ENCODE data around the gene SOCS7.

SOCS7 gene

GRCh38 chr17:38420518-38420917, 68.9 kb downstream of the SOCS7 start:
- H3K36me3 Mint-ChIP-seq: no peaks in the 10 kb centered on the region
- H3K9me3 Mint-ChIP-seq: no peaks in the 10 kb centered on the region
- ATAC-seq (no peak), DNase-seq (ENCODE audit: low spot score in 2 of 2) (no peak)
- no peak overlapping the region for H3K27ac Mint-ChIP-seq
- H3K4me3 Mint-ChIP-seq: no peak overlapping the region
- H3K4me1 Mint-ChIP-seq: peaks cover 20% of the 10 kb centered on the region

DNA sequence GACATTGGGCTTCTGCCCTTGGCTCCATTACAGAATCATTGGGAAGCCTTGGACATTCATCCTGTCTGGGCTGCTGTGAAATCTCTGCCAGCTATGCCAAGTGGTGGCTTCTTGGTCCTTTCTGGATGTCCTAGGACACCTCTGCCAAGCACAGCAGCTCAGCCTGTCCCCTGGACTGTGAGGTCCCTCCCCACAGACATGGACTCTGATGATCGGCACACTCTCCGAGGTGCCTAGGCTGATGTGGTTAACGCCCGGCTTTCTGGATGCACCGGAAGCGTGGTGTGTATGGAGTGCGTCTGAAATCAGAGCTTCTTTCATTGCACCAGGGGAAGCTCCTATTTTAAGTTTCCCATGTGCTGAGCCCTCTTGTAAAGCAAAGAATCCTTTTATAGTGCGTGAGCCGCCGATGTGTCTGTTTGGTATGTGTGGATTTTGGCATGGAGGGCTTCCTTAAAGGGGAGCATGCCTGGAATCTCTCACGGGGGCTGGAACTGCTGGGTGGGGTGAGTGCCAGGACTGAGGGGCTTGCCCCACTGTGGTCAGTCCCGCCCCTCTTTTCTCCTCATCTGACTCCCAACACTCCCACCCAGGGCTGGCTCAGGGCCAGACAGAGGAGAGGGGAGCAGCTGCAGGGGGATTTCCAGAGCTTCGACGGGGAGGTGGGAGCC, 69.7 kb downstream of the SOCS7 start:
- Mint-ChIP-seq H3K9me3 (no peaks in the 10 kb centered on the region), H3K4me3 (no peak overlapping the region), H3K36me3 (no peaks in the 10 kb centered on the region), H3K27ac (no peak overlapping the region), H3K4me1 (peaks cover 23% of the 10 kb centered on the region)
- DNase-seq (ENCODE audit: low spot score in 2 of 2): no peak
- ATAC-seq: no peak

DNA sequence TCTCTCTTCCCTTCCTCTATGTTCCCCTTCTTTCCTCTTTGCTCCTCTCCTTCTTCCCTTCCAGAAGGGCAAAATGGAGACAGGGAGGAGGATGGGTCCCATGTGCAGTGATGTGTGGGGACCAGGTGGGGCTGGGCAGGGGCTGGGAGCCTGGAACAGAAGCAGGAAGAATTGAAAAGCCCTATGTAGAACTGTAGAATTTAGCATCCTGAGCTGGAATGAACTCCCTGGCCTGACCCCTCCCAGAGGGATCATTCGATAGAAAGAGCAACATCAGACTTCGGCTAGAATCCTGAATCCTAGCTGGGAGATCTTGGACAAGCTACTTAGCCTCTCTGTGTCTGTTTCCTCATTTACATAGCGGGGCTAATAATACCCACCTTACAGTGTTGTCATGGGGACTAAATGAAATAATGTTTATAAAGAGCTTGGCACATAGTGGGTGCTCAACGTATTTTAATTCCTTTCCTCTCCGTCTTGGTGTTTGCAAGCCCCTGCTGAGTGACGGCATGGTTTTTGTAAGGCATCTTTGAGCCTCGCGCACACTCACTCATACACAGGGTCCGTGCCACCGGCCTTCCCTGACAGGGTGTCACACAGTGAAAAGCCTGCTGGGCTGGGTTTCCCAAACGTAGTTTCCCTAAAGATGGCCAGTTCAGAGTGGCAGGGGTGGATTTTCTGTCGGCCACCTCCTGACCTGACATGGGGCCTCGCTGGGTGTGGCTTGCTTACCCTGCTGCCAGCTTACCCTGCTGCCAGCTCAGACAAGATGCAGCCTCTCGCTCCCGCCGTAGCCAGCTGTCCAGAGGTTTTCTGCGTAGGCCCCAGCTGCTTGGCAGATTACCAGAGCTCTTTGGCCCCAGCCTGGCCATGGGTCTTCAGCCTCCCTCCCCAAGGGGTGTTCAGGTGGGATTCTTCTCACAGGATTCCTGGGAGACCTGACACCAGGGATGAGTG, 70.5 kb downstream of the SOCS7 start:
- DNase-seq (ENCODE audit: low spot score in 2 of 2) (no peak), ATAC-seq (no peak)
- Mint-ChIP-seq H3K4me1 (peaks cover 26% of the 10 kb centered on the region), H3K4me3 (no peak overlapping the region), H3K36me3 (no peaks in the 10 kb centered on the region), H3K9me3 (no peaks in the 10 kb centered on the region), H3K27ac (no peak overlapping the region)

- peak overlapping the region; percentile 53 for H3K27ac Mint-ChIP-seq
- peaks cover 30% of the 10 kb centered on the region for H3K4me1 Mint-ChIP-seq
- no peaks in the 10 kb centered on the region for H3K36me3 Mint-ChIP-seq
- H3K4me3 Mint-ChIP-seq: no peak overlapping the region
- DNase-seq (ENCODE audit: low spot score in 2 of 2): no peak
- ATAC-seq: no peak
- H3K9me3 Mint-ChIP-seq: no peaks in the 10 kb centered on the region
Measured at GRCh38 chr17:38424297-38424972, 72.8 kb downstream of the SOCS7 start.

GRCh38 chr17:38425031-38425430, 73.4 kb downstream of the SOCS7 start:
- Mint-ChIP-seq H3K27ac (peak overlapping the region; percentile 53), H3K4me1 (peaks cover 35% of the 10 kb centered on the region), H3K4me3 (no peak overlapping the region), H3K36me3 (no peaks in the 10 kb centered on the region), H3K9me3 (no peaks in the 10 kb centered on the region)
- DNase-seq (ENCODE audit: low spot score in 2 of 2) (no peak), ATAC-seq (no peak)

DNA sequence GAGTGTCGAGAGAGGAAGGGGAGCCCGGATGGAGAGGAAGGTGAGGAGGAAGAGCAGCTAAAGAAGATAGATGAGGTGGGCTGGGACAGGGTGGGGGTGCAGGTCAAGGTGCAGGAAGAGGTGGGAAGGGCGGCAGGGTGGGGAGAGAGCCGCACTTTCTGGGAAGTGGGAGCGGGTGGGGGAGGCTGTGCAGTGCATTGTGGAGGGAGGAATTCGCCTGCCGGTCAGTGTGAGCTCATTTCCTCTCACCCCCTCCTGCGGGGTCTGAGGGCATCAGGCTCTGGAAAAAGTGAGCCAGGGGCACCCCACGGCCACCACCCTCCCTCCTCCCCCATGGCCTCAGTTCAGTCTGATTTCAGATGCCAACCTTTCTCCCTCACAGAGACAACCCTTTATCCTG, 74.1 kb downstream of the SOCS7 start:
- Mint-ChIP-seq H3K27ac (peak overlapping the region; percentile 53), H3K36me3 (no peaks in the 10 kb centered on the region), H3K4me1 (peaks cover 35% of the 10 kb centered on the region), H3K9me3 (no peaks in the 10 kb centered on the region), H3K4me3 (no peak overlapping the region)
- ATAC-seq (no peak), DNase-seq (ENCODE audit: low spot score in 2 of 2) (no peak)

- DNase-seq (ENCODE audit: low spot score in 2 of 2) (no peak), ATAC-seq (no peak)
- Mint-ChIP-seq H3K36me3 (no peaks in the 10 kb centered on the region), H3K4me3 (no peak overlapping the region), H3K4me1 (peaks cover 35% of the 10 kb centered on the region), H3K9me3 (no peaks in the 10 kb centered on the region), H3K27ac (no peak overlapping the region)
Measured at GRCh38 chr17:38426441-38426840, 74.8 kb downstream of the SOCS7 start.

GRCh38 chr17:38427160-38427949, 75.7 kb downstream of the SOCS7 start:
- ATAC-seq (no peak), DNase-seq (ENCODE audit: low spot score in 2 of 2) (no peak)
- no peaks in the 10 kb centered on the region for H3K9me3 Mint-ChIP-seq
- H3K4me3 Mint-ChIP-seq: peak overlapping the region; percentile 61
- H3K27ac Mint-ChIP-seq: peak overlapping the region; percentile 7
- H3K4me1 Mint-ChIP-seq: peaks cover 35% of the 10 kb centered on the region
- H3K36me3 Mint-ChIP-seq: no peaks in the 10 kb centered on the region

- peak within 1 kb of the TSS; percentile 24 for H3K27ac Mint-ChIP-seq
- DNase-seq (ENCODE audit: low spot score in 2 of 2) (peak in 1 of 2 donors; percentile 59), ATAC-seq (peak; percentile 72)
- H3K36me3 Mint-ChIP-seq: no peaks in the 10 kb centered on the region
- H3K9me3 Mint-ChIP-seq: no peaks in the 10 kb centered on the region
- H3K4me3 Mint-ChIP-seq: peak within 1 kb of the TSS; percentile 61
- peaks cover 35% of the 10 kb centered on the region for H3K4me1 Mint-ChIP-seq
Measured at GRCh38 chr17:38428112-38428642, 76.5 kb downstream of the SOCS7 start, which contains the start of gene ARHGAP23. Gene ARHGAP23 (plus strand): TSS chr17:38428464. CDS start chr17:38428486, 22 bp downstream.

GRCh38 chr17:38428643-38429371, 77.2 kb downstream of the SOCS7 start:
- Mint-ChIP-seq H3K27ac (peak overlapping the region; percentile 24), H3K4me3 (peak overlapping the region; percentile 61), H3K4me1 (peaks cover 35% of the 10 kb centered on the region), H3K36me3 (no peaks in the 10 kb centered on the region), H3K9me3 (no peaks in the 10 kb centered on the region)
- no peak for DNase-seq (ENCODE audit: low spot score in 2 of 2)
- ATAC-seq: peak; percentile 46

DNA sequence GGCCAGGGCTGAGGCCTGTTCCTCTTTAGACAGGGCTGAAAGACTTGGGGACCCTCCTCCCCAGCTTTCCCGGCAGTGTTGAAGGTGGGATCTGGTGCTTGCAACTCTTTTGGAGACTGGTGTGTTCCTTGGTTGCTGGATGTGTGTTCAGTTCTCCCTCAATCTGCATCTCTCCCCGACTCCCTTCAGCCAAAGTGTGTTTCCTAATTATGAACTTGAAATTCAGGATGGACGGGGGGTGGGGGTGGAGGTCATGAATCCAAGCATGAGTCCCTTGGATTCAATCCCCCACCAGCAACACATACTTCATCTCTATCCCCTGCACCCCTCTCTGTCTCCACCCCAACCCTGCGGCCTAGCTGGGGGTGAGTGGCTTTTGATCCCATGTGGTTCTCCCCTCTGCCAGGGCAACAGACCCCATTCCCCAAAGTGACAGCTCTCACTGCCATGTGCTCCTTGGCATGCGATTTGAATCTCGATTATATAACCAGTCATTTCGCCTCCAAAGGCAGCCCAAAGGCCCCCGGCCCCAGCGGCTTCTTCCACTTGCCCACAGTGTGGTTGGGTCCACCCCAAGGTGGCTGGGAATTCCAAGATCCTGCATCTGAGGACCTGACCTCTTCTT, 77.9 kb downstream of the SOCS7 start:
- peaks cover 31% of the 10 kb centered on the region for H3K4me1 Mint-ChIP-seq
- H3K27ac Mint-ChIP-seq: peak overlapping the region; percentile 24
- no peaks in the 10 kb centered on the region for H3K9me3 Mint-ChIP-seq
- H3K36me3 Mint-ChIP-seq: no peaks in the 10 kb centered on the region
- ATAC-seq: no peak
- peak overlapping the region; percentile 61 for H3K4me3 Mint-ChIP-seq
- DNase-seq (ENCODE audit: low spot score in 2 of 2): no peak

DNA sequence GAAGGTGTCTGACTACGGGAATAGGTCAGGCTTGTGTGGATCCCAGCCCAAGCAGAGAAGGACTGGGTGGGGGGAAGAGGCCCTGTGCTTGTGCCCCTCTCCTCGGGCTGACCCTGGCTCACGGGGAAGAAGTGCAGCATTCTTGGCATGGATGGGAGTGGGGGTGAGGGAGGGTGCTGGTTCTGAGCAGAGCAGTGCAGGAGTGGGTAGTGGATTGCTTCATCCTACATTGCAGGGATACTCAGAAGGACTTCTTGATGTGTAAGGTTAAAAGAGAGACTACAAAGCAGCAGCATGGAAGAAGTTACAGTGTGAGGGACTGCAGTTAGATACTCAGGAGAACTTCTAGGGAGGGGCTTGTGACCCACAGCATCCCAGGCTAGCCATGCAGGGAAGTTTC, 78.7 kb downstream of the SOCS7 start:
- ATAC-seq (no peak), DNase-seq (ENCODE audit: low spot score in 2 of 2) (no peak)
- Mint-ChIP-seq H3K4me1 (peaks cover 23% of the 10 kb centered on the region), H3K36me3 (no peaks in the 10 kb centered on the region), H3K27ac (no peak overlapping the region), H3K4me3 (no peak overlapping the region), H3K9me3 (no peaks in the 10 kb centered on the region)

GRCh38 chr17:38430822-38431221, 79.2 kb downstream of the SOCS7 start:
- no peak overlapping the region for H3K4me3 Mint-ChIP-seq
- H3K9me3 Mint-ChIP-seq: no peaks in the 10 kb centered on the region
- H3K27ac Mint-ChIP-seq: no peak overlapping the region

More at GRCh38 chr17:38430822-38431221, 79.2 kb downstream of the SOCS7 start:
- DNase-seq (ENCODE audit: low spot score in 2 of 2) (no peak), ATAC-seq (no peak)
- Mint-ChIP-seq H3K36me3 (no peaks in the 10 kb centered on the region), H3K4me1 (peaks cover 18% of the 10 kb centered on the region)

Measured in stimulated activated effector memory CD8-positive, alpha-beta T cell treated with anti-CD3 and anti-CD28 coated beads, Interleukin-12 subunit alpha, Interleukin-12 subunit beta, amount 100 ng/mL, for 72 hours (primary cell).